Cardiac muscle cell (in vitro differentiated cells and primary cell): ENCODE measurements around the gene GLCE. TPM values are rescaled to one million over a fixed set of nuclear protein-coding genes. Genes with fewer than 3 reads are reported as not detected.

Experiments used
- DNase-seq, 2 donors: peaks; one replicate each; pipeline versions ENCODE4 v3.0.0 to v3.0.0-alpha.2; 2010 to 2017; ENCODE audit warnings: low read depth in 1 of 2, low spot score in 1 of 2
- H3K27ac ChIP-seq: fragments of 200-600 bp; sonication (generic); 2 replicates; pipeline ENCODE4 v1.5.1; 2016
- H3K27me3 ChIP-seq: fragments of 200-600 bp; sonication (generic); 2 replicates; pipeline ENCODE4 v1.6.0; 2016; ENCODE audit warnings: control low read depth
- H3K36me3 ChIP-seq: fragments of 200-600 bp; sonication (generic); 2 replicates; pipeline ENCODE4 v1.5.1; 2016; ENCODE audit warnings: control low read depth
- H3K4me1 ChIP-seq: fragments of 200-600 bp; sonication (generic); 2 replicates; pipeline ENCODE4 v1.8.1; 2017; ENCODE audit warnings: low read depth, mild to moderate bottlenecking, mixed run types
- H3K4me3 ChIP-seq: fragments of 200-600 bp; sonication (generic); 2 replicates; pipeline ENCODE4 v1.5.1; 2016; ENCODE audit warnings: mild to moderate bottlenecking
- H3K9me3 ChIP-seq: fragments of 200-600 bp; sonication (generic); 2 replicates; pipeline ENCODE4 v1.5.1; 2017; ENCODE audit warnings: low read depth, mild to moderate bottlenecking, control low read depth
- polyA plus RNA-seq: library from polyadenylated mRNA; unstranded; fragments of >200 nt; fragmentation: Nextera tagmentation; extraction: Ambion mirVana; gene quantifications from 2 replicates; pipeline ENCODE4 v1.2.1, GENCODE V29; 2016
- total RNA-seq: library from RNA; depleted of rRNA; stranded (reverse); fragments of >200 nt; gene quantifications from 2 replicates; pipeline ENCODE4 v1.2.3, GENCODE V29; 2016
- TF ChIP-seq, protein P1 (sequence below): IDR thresholded peaks from 2 replicates; pipeline ENCODE4 v1.5.1; 2012; ENCODE audit warnings: low read depth, mild to moderate bottlenecking, low read length

GLCE gene
- total and polyA plus RNA-seq, 2 experiments from 2014 or later: 6.1 to 9.3 TPM

DNA sequence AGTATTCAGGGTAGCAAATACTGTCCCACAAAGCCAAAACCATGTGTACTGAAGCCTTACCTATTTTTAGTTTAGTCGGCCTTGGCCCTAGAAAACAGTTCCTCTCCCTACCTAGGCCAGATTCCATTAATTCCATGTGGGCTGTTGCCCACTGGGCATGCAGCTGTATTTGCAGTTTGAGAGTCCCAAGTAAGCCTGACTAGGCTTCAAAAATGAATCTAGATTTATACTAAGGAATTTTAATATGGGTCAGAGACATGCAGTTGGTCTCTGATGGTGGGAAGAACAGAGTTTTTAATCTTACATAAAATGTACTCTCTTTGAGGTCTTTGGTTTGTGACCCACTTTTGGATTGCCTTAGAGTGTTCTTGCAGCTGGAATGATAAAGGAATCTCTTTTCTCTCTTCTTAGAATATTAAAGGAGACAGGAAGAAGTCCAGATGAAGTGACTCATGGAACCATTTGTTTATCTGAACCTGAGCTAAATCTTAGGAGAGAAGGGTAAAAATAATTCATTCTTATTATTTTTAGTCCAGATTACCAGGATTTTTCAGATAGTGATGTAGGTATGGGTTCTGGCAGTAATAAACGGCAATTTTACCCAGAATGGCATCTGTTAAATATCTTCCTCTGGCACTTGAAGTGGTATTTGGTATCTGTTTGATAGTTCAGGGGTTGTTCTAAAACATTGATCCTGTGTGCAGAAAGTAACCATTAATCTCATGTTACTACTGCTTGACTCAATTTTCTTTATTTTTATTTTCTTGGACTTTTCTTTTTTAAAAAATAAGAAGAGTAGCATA lies 33.8 kb downstream of the GLCE start:
- no peaks in the 10 kb centered on the region for H3K9me3 ChIP-seq
- no peak overlapping the region for H3K4me3 ChIP-seq
- peak; percentile 15 to 36 for DNase-seq
- no peaks in the 10 kb centered on the region for H3K27me3 ChIP-seq
- no peaks in the 10 kb centered on the region for H3K36me3 ChIP-seq
- peak overlapping the region; percentile 83 for H3K27ac ChIP-seq
- H3K4me1 ChIP-seq: peaks cover 33% of the 10 kb centered on the region
- TF ChIP-seq, protein P1, sequence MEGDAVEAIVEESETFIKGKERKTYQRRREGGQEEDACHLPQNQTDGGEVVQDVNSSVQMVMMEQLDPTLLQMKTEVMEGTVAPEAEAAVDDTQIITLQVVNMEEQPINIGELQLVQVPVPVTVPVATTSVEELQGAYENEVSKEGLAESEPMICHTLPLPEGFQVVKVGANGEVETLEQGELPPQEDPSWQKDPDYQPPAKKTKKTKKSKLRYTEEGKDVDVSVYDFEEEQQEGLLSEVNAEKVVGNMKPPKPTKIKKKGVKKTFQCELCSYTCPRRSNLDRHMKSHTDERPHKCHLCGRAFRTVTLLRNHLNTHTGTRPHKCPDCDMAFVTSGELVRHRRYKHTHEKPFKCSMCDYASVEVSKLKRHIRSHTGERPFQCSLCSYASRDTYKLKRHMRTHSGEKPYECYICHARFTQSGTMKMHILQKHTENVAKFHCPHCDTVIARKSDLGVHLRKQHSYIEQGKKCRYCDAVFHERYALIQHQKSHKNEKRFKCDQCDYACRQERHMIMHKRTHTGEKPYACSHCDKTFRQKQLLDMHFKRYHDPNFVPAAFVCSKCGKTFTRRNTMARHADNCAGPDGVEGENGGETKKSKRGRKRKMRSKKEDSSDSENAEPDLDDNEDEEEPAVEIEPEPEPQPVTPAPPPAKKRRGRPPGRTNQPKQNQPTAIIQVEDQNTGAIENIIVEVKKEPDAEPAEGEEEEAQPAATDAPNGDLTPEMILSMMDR: no peak

DNA sequence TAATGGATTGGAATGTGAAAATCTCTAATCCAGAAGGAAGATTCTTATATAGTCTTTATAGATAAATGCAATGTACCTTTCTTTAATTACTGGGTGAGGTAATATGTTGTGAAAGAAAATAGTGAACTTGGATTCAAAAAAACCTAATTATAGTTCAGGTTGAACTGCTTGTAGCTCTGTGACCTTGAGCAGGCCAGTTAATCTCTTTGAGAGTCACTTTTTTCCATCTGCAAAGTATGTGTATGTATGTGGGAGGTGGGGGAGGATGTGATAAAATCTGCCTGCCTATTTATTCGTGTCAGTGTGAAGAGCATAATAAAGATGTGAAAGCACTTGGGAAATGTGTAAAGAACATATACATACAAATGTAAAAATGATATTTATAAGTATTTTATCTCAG lies 34.4 kb downstream of the GLCE start:
- Histone ChIP-seq H3K4me3 (no peak overlapping the region), H3K27me3 (no peaks in the 10 kb centered on the region), H3K4me1 (peaks cover 33% of the 10 kb centered on the region), H3K27ac (peak overlapping the region; percentile 83), H3K36me3 (no peaks in the 10 kb centered on the region), H3K9me3 (no peaks in the 10 kb centered on the region)
- TF ChIP-seq, protein P1: no peak
- DNase-seq: peak; percentile 24 to 49

DNA sequence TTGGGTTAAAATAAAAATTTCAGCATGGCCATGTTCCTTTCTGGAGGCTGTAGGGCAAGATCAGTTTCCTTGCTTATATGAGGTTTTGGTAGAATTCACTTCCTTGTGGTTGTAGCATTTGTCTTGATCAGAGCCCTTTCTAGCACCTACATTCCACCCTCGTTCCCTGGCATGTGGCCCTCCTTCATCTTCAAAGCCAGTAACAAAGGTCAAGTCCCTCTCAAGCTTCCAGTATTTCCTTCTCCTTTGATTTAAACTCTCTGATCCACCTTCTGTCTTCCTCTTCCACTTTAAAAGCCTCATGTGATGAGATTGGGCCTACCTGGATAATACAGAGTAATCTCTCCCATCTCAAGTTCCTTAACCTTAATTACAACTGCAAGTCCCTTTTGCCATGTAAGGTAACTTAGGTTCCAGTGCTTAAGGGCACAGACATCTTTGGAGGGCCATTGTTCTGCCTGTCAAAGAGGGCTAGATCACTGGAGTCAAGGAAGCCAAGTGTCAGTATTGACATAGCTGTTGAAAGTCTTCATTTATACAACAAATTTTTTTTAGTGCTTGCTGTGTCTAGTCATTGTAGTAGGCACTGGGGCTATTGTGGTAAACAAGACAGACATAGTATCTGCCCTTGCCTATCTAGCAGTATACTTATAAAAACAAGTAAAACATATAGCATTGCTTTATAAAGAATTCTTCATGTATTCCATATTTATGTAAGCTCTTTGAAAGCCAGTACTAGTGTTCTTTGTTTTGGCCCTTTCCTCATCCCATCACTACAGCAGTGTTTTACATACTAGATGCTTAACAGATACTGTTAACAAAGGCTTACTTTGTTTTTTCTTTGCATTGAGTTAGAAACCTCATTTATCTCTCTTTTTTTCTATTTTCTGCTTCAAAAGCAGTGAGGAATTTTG lies 40.7 kb downstream of the GLCE start:
- Histone ChIP-seq H3K36me3 (no peaks in the 10 kb centered on the region), H3K4me3 (no peak overlapping the region), H3K27ac (peak overlapping the region; percentile 7), H3K27me3 (no peaks in the 10 kb centered on the region), H3K4me1 (peaks cover 6% of the 10 kb centered on the region), H3K9me3 (no peaks in the 10 kb centered on the region)
- TF ChIP-seq, protein P1: no peak
- no peak for DNase-seq

DNA sequence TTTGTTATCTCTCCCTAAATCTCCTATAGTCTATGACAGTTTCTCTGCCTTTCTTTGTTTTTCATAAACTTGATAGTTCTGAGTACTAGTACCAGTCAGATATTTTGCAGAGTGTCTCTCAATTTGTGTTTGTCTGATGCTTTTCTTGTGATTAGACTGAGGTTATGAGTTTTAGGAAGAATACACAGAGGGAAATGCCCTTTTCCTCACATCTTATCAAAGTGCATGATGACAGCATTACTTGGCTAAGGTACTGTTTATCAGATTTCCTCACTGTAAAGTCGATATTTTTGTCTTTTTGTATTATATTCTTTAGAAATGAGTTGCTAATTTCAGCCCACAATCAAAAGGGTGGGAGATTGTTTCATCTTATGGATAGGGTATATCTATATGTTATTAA lies 45.6 kb downstream of the GLCE start:
- Histone ChIP-seq H3K27me3 (no peaks in the 10 kb centered on the region), H3K4me3 (no peak overlapping the region), H3K4me1 (peaks cover under 1% of the 10 kb centered on the region), H3K36me3 (no peaks in the 10 kb centered on the region), H3K27ac (no peak overlapping the region), H3K9me3 (no peaks in the 10 kb centered on the region)
- TF ChIP-seq, protein P1: no peak
- DNase-seq: no peak

DNA sequence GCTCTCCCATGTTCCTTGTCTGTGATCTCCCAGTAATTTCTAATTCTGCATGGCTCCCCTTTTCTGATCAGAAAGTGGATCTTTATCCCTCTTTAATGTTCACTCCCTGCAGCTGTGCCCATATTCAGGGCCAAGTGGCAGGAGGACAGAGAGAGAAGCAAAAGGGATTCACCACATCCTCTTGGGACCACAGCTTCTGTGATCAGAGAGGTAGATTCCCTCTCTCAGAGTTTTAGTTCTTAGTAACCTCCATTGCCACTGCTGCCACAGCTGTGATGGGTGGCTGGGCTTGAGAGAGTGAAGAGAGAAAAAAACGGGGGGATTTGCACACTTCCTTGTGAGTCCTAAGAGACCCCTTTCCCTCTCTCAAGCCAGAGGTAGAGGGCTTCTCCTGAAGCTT lies 49.2 kb downstream of the GLCE start:
- H3K27ac ChIP-seq: no peak overlapping the region
- TF ChIP-seq, protein P1: no peak

More for the DNA sequence above, 49.2 kb downstream of the GLCE start:
- DNase-seq: no peak
- Histone ChIP-seq H3K36me3 (no peaks in the 10 kb centered on the region), H3K27me3 (no peaks in the 10 kb centered on the region), H3K4me1 (no peaks in the 10 kb centered on the region), H3K9me3 (no peaks in the 10 kb centered on the region), H3K4me3 (no peak overlapping the region)
